Stimulated activated memory B cell treated with anti-CD40 and anti-IgM and Interleukin-4, amounts not matched to agents 10 μg/mL and 1 μg/mL and 100 μg/mL, for 72 hours (primary cell): Measurements from ENCODE around the gene TNNT2.
A peak's percentile ranks its signal among the peaks of the same experiment; 100 is the strongest.

ENCODE experiments used
- ATAC-seq: fragments of 150-1000 bp; cut with Tn5 transposase; 2 replicates; pipeline ENCODE4 v1.10.0; 2021
- H3K27ac Mint-ChIP-seq: one replicate; pipeline ENCODE4 v1.8.0; 2022; ENCODE audit warnings: mild to moderate bottlenecking, mixed read lengths
- H3K27me3 Mint-ChIP-seq: one replicate; pipeline ENCODE4 v1.8.0; 2022; ENCODE audit warnings: mixed read lengths
- H3K36me3 Mint-ChIP-seq: one replicate; pipeline ENCODE4 v1.8.0; 2022; ENCODE audit warnings: mixed read lengths
- H3K4me1 Mint-ChIP-seq: one replicate; pipeline ENCODE4 v1.8.0; 2022; ENCODE audit warnings: mixed read lengths
- H3K4me3 Mint-ChIP-seq: one replicate; pipeline ENCODE4 v1.8.0; 2022; ENCODE audit warnings: mild to moderate bottlenecking, moderate library complexity, mixed read lengths
- H3K9me3 Mint-ChIP-seq: one replicate; pipeline ENCODE4 v1.8.0; 2022; ENCODE audit warnings: mixed read lengths

The TNNT2 gene

DNA sequence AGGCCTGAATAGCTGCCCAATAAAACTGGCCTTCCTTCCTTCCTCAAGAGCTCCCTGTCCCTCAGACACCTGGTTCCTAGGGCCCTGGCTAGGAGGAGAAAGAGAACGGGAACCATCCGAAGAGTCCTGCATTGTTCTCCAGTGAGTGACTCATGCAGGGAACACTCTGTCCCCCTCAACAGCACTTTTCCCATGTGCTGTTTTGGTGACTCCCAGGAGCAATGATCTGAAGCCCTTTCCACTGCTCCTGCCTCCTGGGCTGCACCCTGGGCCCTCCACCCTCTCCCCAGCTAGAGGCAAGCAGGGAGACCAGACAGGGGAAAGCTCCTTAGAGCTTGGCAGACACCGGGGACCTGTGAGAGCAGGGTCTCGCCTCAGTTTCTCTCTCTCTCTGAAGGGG is 18.9 kb downstream of the TNNT2 start:
- H3K4me3 Mint-ChIP-seq, result no peak overlapping the region
- no peaks in the 10 kb centered on the region for H3K4me1 Mint-ChIP-seq
- H3K36me3 Mint-ChIP-seq, result no peaks in the 10 kb centered on the region
- ATAC-seq, result no peak
- H3K27ac Mint-ChIP-seq, result no peak overlapping the region
- peaks cover 50% of the 10 kb centered on the region for H3K27me3 Mint-ChIP-seq
- no peaks in the 10 kb centered on the region for H3K9me3 Mint-ChIP-seq

DNA sequence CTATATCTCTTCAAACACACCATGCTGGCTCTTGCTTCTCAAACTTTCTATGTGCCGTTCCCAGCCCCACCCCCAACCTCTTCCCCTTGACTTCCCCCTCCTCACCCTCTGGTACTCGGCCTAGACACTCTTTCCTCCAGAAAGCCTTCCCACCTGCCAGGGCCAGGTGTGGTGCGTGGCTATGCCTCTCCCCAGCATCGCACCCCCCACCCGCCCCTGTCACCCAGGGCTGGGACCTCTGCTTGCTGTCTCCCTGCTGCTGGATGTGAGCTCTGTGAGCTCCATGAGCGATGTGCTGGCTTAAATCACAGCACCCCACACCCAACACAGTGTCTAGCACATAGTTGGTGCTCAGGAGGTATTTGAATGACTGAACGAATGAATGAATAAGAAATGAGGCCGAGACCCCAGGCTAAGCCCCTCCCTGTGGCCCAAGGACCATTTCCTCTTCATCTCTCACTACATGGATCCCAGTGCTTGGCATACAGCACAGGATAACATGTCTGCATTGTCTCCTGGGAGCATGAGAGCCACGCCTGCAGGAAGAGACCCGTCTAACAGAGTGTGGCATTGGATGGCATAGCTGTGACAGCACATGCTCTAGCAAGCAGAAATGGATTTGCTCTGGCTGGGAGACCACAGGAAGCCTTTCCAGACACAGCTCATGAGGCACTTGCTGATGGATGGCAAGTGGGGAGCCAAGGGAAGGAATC is 19.7 kb downstream of the TNNT2 start:
- Mint-ChIP-seq H3K27ac (no peak overlapping the region), H3K4me3 (no peak overlapping the region), H3K4me1 (no peaks in the 10 kb centered on the region), H3K9me3 (no peaks in the 10 kb centered on the region), H3K27me3 (peaks cover 47% of the 10 kb centered on the region), H3K36me3 (no peaks in the 10 kb centered on the region)
- no peak for ATAC-seq

DNA sequence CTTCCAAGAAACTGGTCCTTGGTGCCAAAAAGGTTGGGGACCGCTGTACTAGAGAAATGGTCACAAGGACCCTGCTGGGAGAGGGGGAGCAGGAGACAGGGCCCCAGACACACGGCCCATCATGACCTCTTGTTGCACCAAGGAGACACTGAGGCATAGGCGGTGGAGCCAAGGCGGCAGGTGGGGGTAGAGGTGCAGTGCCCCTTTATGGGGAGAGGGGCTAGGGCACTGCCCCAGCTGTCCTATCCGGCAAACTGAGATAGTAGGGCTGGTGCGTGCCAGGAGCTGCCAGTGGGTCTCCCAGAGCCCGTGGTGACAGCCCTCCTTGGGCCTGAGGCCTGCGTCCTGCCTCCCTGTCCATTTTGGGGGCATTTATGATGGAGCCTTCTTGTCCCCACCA is 20.3 kb downstream of the TNNT2 start:
- Mint-ChIP-seq H3K4me3 (no peak overlapping the region), H3K27ac (no peak overlapping the region), H3K9me3 (no peaks in the 10 kb centered on the region), H3K4me1 (no peaks in the 10 kb centered on the region), H3K36me3 (no peaks in the 10 kb centered on the region), H3K27me3 (peaks cover 41% of the 10 kb centered on the region)
- ATAC-seq, result no peak

DNA sequence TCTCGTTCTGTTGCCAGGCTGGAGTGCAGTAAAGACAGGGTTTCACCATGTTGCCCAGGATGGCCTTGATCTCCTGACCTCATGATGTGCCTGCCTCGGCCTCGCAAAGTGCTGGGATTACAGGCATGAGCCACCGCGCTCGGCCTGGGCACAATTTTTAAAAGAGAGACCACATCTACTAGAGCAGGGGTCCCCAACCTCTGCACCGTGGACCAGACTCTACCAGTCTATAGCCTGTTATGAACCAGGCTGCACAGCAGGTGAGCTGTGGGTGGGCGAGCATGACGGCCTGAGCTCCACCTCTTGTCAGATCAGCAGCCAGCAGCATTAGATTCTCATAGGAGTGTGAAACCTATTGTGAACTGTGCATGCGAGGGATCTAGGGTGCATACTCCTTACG is 20.8 kb downstream of the TNNT2 start:
- Mint-ChIP-seq H3K9me3 (no peaks in the 10 kb centered on the region), H3K4me3 (no peak overlapping the region), H3K27ac (no peak overlapping the region), H3K4me1 (no peaks in the 10 kb centered on the region), H3K36me3 (no peaks in the 10 kb centered on the region), H3K27me3 (peaks cover 40% of the 10 kb centered on the region)
- ATAC-seq, result no peak

DNA sequence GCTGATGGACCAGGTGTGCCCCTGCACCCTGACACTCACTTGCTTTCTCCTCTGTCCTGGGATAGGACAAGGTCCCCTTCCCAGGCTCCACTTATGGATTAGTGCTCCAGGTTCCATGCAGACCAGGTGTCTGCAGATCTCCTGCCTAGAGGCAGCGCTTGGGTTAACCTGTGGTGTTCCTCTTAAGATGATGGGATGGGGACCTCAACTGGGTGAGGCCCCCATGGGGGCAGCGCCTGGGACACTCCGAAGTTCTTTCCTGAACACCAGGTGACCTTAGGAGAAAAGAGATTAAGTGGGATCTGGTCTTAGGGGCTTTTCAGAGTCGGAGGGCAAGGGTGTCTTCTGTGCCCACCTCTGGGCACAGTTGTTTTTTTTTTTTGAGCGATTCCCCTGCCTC is 21.2 kb downstream of the TNNT2 start:
- no peaks in the 10 kb centered on the region for H3K4me1 Mint-ChIP-seq
- no peak for ATAC-seq
- H3K27ac Mint-ChIP-seq, result no peak overlapping the region
- H3K9me3 Mint-ChIP-seq, result no peaks in the 10 kb centered on the region
- no peaks in the 10 kb centered on the region for H3K36me3 Mint-ChIP-seq
- no peak overlapping the region for H3K4me3 Mint-ChIP-seq
- H3K27me3 Mint-ChIP-seq, result peaks cover 44% of the 10 kb centered on the region

DNA sequence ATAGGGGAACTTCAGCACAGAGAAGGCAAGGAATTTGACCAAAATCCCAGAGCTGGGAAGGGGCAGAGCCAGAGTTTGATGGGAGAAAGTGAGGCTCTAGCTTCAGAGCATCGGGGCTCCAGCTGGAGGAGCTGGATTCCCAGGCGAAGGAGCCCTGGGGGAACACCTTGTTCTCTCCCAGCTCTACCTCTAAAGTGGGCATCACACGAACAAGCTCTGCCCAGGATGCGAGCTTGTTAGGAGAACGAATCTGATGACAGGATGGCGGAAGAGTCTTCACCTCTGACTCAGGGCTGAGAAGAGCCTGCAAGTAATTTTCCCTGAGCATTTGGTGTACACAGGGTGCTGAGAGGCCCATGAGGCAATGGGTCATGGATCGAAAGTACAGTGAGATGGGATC is 22.0 kb downstream of the TNNT2 start:
- H3K4me1 Mint-ChIP-seq, result no peaks in the 10 kb centered on the region
- no peak for ATAC-seq
- H3K27ac Mint-ChIP-seq, result no peak overlapping the region

DNA sequence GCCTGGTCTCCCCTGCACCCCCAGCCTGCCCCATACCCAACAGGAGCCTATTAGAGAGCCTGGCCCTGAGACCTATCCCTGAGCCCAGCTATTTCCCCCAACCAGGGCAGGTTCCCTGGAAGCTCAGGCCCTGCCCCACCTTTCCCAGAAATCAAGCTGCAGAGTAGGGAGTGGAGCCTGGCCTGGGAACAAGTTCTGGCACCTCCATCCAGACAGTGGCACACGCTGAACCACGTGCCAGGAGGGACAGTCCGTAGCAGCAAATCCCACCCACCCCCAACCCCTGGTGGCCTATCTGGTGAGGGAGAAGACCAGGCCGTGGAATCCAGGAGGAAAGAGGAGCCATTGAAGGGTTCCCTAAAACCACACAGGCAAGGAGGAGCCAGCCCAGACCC is 22.6 kb downstream of the TNNT2 start:
- Mint-ChIP-seq H3K9me3 (no peaks in the 10 kb centered on the region), H3K36me3 (no peaks in the 10 kb centered on the region), H3K27ac (no peak overlapping the region), H3K4me3 (no peak overlapping the region), H3K27me3 (peaks cover 50% of the 10 kb centered on the region), H3K4me1 (no peaks in the 10 kb centered on the region)
- no peak for ATAC-seq

More for the DNA sequence above, 22.0 kb downstream of the TNNT2 start:
- Mint-ChIP-seq H3K36me3 (no peaks in the 10 kb centered on the region), H3K9me3 (no peaks in the 10 kb centered on the region), H3K4me3 (no peak overlapping the region), H3K27me3 (peaks cover 51% of the 10 kb centered on the region)

DNA sequence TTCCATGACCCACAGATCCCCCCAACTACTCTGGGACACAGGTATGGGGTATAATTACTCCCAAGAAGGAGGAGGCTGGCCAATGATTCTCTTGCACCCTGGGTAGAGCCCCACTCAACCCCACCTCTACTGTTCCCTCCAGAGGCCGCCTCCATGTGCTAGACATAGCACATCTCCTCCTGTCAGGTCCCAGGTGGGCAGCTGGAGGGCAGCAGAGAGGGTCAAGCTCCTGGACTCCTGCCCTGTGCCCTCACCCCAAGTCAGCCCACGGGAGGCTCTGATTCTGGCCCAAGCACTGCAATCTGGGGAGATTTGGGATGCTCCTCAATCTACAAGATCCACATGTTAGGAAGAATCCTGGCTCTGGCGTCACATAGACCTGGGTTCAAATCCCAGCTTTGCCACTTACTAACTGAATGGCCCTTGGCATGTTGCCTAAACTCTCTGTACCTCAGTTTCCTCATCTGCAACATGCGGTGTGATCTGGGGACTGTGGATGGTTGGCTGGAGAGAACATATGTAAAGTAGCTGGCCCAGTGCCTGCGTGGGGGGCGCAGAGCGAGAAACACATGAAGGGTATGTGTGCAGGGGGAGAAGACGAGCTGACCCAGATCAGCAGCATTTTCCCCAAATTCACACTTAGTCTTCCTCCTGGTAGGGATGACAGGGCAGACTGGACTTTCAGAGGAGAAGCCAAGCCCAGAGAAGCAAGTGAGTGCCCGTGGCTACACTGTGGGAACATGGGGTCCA is 23.2 kb downstream of the TNNT2 start:
- peaks cover 49% of the 10 kb centered on the region for H3K27me3 Mint-ChIP-seq
- no peaks in the 10 kb centered on the region for H3K36me3 Mint-ChIP-seq
- H3K27ac Mint-ChIP-seq, result no peak overlapping the region
- ATAC-seq, result no peak
- no peaks in the 10 kb centered on the region for H3K9me3 Mint-ChIP-seq
- H3K4me3 Mint-ChIP-seq, result no peak overlapping the region
- H3K4me1 Mint-ChIP-seq, result no peaks in the 10 kb centered on the region

DNA sequence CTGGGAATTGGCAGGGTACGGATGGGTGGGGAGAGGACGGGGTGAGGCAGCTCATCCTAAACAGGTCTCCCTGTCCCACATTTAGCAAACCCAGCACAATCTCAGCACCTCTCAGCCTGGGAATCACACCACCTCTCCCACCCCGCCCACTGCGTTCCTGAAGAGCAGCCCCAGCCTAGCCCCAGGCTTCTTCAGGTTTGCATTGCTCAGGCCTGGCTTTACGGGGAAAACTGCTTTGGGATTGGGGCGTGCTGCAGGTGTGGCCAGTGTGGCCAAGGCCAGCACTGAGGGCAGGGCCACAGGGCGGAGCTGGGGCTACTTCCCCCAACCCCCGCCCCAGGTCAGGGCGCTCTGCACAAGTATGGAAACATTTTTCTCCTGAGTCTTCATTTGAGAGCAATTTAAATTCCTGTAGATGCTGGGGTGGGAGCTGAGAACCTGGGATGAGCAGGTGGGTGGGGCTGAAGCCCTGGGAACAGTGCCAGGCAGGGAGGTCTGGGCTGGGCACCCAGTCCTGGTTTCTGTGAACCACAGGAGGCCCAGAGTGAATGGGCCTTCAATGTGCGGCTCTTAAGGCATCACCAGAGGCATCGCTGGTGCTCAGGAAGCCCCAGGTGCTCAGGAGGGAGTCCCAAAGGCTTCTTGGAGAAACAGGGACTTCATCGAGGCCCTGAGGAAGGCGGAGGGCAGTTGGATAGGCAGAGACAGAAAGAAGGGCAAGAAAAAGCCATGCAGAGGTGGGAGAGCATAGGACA is 24.1 kb downstream of the TNNT2 start:
- no peaks in the 10 kb centered on the region for H3K36me3 Mint-ChIP-seq
- no peaks in the 10 kb centered on the region for H3K4me1 Mint-ChIP-seq
- peaks cover 46% of the 10 kb centered on the region for H3K27me3 Mint-ChIP-seq
- no peak overlapping the region for H3K27ac Mint-ChIP-seq
- no peaks in the 10 kb centered on the region for H3K9me3 Mint-ChIP-seq
- no peak for ATAC-seq
- H3K4me3 Mint-ChIP-seq, result no peak overlapping the region

DNA sequence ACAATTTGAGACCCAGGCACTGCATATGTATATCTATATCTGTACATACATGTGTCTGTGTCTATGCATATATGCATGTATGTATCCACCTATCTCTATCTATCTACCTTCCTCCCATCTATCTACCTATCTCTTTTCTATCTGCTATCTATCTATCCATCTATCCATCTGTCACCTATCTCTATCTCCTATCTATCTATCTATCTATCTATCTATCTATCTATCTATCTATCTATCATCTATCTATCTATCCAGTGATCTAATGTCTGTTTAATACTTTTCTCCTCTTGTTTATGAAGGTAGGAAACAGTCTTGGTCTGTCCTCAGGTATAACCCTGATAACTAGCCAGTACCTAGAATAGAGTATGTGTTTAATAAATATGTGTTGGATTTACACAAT is 25.9 kb downstream of the TNNT2 start:
- Mint-ChIP-seq H3K9me3 (no peaks in the 10 kb centered on the region), H3K4me1 (peaks cover 6% of the 10 kb centered on the region), H3K27me3 (peaks cover 56% of the 10 kb centered on the region), H3K27ac (no peak overlapping the region), H3K4me3 (no peak overlapping the region), H3K36me3 (no peaks in the 10 kb centered on the region)
- ATAC-seq, result no peak

DNA sequence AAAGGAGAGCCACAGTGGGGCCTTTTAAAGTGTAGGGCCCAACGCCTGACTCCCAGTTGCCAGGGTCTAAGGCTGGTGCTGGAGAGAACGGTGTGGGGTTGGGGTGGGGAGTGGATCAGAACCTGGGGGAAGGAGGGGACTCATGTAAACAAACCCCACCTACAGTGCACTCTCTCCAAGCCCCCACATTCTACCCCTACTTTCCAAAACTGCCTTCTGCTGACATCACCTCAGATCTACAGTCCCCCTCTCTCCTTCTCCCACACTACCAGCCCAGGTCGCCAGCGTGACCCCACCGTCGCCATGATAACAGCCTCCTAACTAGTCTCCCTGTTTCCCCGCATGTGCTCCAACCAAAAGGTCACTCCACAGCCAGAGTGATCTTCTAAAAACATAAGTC is 26.6 kb downstream of the TNNT2 start:
- no peaks in the 10 kb centered on the region for H3K9me3 Mint-ChIP-seq
- no peaks in the 10 kb centered on the region for H3K36me3 Mint-ChIP-seq
- peaks cover 6% of the 10 kb centered on the region for H3K4me1 Mint-ChIP-seq
- no peak overlapping the region for H3K4me3 Mint-ChIP-seq
- H3K27ac Mint-ChIP-seq, result no peak overlapping the region
- no peak for ATAC-seq
- peaks cover 56% of the 10 kb centered on the region for H3K27me3 Mint-ChIP-seq

DNA sequence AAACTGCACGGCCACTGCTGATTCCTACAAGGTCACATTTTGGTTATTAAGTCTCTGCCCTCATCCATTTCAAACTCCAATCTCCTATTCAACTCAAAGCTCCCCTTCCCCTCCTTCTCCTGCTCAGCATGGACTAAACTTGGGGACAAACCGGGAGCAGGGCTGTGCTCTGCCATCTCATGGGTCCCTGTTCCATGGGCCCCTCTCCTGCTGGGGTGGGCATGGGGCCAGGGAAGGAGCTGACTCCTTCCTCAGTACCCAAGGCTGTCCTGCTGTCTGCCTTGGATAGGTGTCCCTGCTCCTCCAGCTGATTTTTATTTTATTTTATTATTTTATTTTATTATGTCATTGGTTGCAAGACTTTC is 27.1 kb downstream of the TNNT2 start:
- Mint-ChIP-seq H3K4me3 (no peak overlapping the region), H3K27me3 (peaks cover 56% of the 10 kb centered on the region), H3K27ac (no peak overlapping the region), H3K4me1 (peaks cover 6% of the 10 kb centered on the region), H3K9me3 (no peaks in the 10 kb centered on the region), H3K36me3 (no peaks in the 10 kb centered on the region)
- ATAC-seq, result no peak

DNA sequence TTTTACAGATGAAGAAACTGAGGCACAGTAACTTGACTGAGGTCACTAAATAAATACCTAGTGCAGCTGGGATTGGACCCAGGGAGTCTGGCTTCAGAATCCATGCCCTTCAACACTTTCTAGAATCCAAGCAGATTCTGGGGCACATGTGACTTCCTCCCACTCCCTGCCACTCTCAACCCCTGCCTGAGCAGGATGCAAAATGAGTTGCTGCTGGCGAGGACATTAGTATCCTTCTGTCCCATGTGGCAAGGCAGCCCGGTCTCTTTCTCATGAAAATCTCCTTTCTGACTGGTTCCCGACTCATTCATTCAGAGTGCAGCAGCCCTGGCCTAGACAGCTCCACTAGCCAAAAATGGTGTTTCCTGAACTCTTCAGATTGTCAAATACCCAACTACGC is 28.4 kb downstream of the TNNT2 start:
- H3K27me3 Mint-ChIP-seq, result peaks cover 58% of the 10 kb centered on the region
- no peak for ATAC-seq
- no peak overlapping the region for H3K4me3 Mint-ChIP-seq
- H3K9me3 Mint-ChIP-seq, result no peaks in the 10 kb centered on the region
- no peak overlapping the region for H3K27ac Mint-ChIP-seq
- peaks cover 6% of the 10 kb centered on the region for H3K4me1 Mint-ChIP-seq
- H3K36me3 Mint-ChIP-seq, result no peaks in the 10 kb centered on the region

DNA sequence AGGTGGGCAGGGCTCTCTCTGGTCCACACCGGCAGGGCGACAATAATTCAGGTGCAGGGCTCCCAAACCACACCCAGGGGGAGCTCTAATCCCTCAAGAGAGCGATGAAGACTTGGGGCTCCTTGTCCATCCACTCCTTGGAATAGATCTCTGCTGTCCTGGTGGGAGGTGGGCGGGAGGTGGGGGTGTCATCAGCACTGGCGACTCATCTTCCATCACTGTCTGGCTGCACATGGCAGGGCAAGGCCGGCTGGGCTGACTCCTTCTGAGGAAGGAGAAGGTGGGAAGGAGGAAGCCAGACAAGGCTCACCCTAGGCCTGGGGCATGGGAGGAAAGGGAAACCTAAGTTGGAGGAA is 29.3 kb downstream of the TNNT2 start:
- ATAC-seq, result peak; percentile 57
- Mint-ChIP-seq H3K4me1 (peaks cover 6% of the 10 kb centered on the region), H3K4me3 (no peak overlapping the region), H3K27ac (no peak overlapping the region), H3K36me3 (no peaks in the 10 kb centered on the region), H3K27me3 (peaks cover 49% of the 10 kb centered on the region), H3K9me3 (no peaks in the 10 kb centered on the region)

DNA sequence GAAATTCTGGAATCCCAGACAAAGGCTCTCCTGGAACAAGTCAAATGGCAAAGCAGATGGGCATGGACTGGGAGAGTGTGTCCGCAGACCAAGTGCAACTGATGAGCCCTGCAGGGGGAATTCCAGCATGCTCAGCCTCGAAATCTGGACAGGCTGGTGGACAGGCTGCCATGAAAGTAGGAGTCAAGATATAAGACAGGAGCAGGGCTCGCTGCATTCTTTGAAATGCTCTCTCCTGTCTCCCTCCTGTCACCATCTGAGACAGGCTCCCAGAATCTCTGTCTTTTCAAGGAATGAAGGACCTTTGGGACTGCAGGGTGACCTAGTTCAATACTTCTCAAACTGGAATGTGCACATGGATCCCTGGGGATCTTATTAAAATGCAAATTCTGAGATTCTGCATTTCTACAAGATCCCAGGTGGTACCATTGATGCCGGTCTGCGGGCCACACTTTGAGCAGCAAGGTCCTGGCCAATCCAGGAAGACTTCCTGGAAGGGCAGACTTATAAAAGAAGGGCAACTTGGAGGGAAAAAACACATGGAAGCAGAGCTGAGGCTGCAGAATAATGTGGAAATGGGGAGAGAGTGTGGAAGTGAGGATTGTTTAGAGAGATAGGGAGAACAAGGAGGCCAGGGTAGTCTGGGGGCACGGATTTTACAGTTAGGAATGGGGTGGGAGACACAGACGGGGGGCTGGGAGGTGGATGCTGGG is 29.8 kb downstream of the TNNT2 start:
- ATAC-seq, result no peak
- Mint-ChIP-seq H3K9me3 (no peaks in the 10 kb centered on the region), H3K27me3 (peaks cover 47% of the 10 kb centered on the region), H3K36me3 (no peaks in the 10 kb centered on the region), H3K27ac (no peak overlapping the region), H3K4me1 (peaks cover 6% of the 10 kb centered on the region), H3K4me3 (no peak overlapping the region)
